Stimulated activated CD8-positive, alpha-beta memory T cell treated with anti-CD3 and anti-CD28 coated beads, Interleukin-12 subunit alpha, Interleukin-12 subunit beta, amount 100 ng/mL, for 24 hours (primary cell): Measurements from ENCODE around the gene ORM1.

Source experiments
- DNase-seq: peaks from one replicate; pipeline ENCODE4 v3.0.0-alpha.2; 2020; ENCODE audit errors: extremely low read depth

ORM1 gene

DNA sequence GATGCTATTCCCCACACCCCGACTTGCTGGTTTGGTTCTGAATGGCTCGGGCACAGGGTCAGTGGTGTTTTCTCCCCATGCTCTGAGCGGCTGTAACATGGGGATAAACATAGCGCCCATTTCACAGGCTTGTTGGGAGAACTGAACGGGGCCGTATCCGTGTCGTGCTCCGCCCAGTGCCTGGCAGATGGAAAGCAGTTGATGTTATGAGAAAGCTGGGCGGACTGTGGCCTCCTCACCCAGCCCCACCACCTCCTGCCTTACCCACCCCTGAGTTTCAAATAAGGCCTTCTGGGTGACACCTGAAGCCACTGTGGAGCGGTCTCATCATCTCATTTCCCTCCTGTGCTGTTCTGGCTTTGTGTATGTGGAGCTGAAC lies 21.3 kb downstream of the ORM1 start:
- DNase-seq = no peak

DNA sequence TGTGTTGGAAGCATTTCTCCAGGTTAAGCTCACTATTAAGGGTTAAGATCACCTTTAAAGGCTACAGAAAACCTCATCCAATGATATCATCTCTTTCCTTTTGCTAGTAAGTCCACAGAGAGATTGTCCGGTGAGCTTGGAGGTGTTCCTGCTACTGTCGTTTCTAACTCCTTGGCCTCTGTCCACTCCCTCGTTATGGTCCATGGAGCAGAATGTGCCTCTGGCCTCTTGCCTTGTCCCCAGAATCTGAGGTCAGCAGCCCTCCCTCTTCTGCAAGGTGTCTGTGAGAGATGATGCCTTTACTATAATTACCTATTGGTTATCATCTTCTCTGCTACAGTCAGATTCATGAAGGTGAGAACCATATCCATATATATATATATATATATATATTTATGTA lies 21.8 kb downstream of the ORM1 start:
- no peak for DNase-seq

DNA sequence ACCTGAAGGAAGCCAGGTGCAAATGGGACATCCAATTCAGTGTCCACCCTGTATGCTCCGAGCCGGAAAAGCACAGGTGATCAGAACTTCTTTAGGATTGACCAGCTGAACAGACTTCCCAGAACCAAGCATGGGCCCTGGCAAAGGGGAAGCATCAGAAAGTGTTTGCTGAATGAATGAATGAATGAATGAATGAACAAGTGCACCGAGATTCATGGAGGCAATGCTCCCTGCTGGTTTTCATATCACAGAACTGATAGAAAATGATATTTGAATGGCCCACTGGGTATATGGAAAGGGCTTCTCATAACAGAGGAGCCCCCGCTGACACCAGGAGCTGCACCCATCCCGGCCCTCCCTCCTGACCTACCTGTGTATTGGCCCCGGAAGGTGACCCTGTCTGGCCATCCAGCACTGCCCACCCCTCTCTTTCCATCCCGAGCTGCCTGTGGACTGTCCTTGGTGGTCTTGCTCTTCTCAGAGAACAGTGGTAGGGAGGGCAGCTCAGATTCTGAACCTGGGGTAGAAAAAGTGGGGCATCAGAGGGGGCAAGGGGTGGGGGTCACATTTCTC lies 22.7 kb downstream of the ORM1 start:
- no peak for DNase-seq

DNA sequence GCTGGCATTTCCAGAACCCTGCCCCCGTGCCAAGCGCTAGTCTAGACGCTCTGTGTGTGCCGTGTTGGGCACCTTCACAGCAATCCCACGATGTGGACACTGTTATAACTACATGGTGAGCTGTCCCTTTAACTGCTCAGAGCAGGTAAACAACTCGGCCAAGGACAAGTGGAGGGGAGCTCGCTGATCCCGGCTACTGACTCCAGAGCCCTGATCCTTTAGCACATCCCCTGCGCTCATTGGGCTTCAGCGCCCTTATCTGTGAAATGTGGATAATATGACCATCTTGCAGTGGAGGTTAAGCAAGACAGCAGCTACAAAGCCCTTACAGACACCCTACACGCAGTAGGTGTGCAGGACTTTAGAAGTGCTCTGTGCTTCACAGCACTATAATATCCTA lies 23.2 kb downstream of the ORM1 start:
- DNase-seq = no peak

DNA sequence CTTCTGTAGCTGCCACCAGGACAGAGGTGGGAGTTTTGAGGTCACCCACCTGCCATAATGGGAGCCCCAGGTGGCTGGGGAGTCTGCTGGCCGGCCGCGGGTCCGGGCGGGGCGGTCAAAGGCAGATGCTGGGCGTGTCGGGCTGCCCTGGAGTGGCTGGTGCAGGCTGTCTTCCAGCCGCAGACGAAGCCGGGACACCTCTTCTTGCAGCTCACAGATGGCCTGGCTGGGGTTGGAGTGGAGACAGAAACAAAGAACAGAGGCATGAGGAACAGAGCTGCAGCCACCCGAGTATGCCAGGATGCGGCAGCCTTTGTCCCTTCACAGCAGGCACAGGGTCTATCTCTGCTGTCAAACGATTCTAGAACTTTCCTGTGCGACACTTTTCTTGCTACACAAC lies 24.8 kb downstream of the ORM1 start:
- no peak for DNase-seq

DNA sequence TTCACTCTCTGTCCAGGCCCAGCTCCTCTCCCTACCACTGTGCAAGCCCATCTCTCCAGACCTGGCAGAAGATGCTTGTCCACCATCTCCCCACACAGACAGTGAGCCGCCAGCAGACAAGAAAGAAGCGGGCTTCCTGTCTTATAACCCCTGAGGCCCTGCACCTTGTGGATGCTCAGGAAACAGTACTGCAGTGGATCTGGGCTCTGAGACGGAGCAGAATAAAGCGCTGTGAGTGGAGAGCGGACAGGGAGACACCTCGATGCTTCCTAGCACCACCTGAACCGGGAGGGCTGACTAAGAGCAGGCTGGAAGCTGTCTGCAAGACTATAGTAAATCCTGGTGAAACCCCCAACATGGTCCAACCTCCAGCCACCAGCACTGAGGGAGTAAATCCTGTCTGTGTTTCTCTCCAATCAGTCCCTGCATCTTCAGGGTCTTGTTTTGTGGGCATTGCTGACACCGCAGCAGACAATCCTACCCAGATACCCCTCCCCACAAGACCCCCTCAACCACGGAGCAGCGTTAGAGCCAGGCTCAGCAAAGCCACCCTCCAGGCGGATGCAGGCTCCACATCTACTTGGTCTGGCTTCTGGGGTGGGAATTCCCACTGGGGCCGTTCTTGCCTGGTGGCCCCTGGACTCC lies 25.5 kb downstream of the ORM1 start:
- DNase-seq = no peak

DNA sequence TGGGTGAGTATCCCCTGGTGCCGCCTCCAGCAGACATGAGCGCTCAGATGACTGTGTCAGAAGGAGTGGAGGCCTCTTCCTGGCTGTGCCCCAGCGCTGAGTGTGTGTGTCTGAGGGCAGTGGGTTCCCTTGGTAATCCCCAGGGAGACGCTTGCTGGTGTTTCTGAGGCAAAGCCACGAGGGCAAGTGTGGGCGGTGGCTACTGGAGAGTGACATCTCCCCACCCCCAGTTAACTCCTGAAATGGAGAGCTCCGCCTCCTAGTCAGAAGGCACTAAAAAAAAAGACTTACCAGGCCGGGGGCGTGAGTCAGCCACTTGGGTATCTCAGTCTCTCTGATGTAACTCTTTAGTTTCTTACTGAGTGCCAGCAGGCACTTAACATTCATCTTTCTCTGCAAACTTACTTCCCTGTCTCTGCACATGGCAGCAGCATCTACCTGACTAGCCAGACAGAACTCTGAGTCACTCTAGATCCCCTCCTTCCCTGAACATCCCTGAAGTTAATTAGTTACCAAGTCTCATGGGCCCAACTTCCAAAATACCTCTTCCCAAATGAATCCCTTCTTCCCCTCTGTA lies 26.1 kb downstream of the ORM1 start:
- DNase-seq = peak; percentile 81

DNA sequence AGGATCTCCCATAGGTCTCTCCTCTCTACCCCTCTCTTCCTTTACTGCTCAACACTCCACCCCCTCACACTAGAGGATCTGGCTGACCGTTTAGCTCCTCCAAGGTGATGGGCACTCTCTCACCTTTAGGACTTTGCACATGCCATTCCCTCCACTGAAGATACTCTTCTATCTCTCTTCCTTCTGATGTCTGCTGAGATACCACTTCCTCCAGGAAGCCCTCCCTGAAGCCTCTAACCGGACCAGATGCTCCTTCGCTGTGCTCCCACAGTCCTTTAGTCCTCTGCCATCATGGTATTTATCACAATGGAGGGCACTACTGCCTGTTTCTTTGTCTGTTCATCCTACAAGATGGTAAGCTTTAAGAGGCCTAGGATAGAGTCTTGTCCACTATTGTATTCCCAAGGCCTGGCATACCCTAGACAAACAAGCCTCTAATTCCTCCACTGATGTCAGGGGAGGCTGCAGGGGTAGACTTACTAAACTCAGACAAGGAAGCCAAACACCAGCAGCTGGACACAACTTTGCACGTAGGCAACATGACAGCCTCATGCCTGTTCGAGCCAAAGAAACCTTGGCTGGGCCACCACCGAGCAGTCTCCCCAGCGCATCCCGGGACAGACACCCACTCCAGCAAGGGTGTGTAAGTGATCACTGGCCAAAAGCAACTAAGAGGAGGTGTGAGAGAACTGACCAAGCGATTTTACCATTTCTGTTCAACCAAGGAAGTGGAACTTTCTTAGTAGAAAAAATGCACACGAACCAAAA lies 27.0 kb downstream of the ORM1 start:
- DNase-seq = no peak

DNA sequence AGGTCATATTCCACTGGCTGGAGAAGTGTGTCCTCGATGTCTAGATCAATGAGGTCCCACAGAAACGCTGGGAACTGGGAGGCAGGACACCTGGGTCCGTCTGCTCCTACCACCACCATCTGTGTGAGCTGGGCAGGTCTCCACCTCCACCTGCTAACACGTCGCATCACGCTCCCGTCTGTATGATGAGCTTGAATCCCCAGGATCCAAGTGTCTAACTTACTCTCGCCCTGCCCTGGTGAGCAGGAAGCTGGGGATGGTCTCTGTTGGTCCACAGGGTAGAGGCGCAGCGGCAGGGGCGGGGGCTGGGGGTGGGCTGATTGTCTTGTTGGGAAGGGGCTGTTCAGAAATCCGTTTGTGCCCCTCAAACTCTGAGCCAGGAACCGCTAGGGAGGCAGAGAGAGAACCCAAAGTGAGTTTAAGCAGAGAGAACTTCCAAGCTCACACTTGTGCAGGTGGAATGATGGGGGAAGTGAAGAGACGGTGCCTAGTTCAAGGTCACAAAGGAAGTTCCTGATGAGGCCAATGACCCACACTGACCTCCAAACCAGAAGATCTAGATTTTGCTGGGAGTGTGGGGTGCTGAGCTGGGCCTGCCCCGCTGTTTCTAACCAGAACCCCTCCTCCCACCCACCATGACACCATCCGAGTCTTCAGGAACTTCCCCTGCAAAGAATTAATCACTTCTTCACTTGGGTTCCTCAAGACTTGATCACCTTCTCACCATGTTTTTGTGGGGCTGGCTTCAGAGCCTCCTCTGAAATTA lies 27.9 kb downstream of the ORM1 start:
- DNase-seq = no peak

DNA sequence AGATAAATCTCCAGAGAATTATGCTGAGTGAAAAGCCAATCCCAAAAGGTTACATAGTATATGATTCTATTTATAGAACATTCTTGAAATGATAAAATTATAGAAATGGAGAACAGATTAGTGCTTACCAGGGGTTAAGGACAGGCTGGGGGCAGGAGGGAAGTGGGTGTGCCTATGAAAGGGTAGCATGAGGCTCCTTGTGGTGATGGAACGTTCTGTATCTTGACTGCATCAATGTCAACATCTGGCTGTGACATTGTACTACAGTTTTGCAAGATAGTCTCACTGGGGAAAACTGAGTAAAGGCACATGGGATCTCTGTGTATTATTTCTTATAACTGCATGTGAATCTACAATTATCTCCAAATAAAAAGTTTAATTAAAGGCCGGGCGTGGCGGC lies 29.0 kb downstream of the ORM1 start:
- no peak for DNase-seq

DNA sequence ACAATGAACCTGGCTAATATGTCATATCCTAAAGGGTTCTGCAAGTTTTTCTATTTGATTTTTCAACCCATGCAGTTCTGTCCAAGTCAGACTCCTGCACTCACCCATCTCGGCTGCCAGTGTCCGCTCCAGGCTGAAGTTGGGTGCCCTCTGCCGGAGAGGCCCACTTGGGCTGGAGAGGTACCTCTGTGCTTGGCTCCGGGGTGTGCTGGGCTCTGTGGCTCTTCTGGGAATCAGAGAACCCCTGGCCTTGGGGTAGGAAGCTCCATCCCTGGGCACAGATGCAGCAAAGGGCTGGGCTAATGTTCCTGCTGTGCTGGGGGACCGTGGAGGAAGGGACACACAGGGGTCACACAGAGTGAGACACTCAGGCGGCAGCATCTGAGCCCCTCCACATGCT lies 32.9 kb downstream of the ORM1 start:
- no peak for DNase-seq

DNA sequence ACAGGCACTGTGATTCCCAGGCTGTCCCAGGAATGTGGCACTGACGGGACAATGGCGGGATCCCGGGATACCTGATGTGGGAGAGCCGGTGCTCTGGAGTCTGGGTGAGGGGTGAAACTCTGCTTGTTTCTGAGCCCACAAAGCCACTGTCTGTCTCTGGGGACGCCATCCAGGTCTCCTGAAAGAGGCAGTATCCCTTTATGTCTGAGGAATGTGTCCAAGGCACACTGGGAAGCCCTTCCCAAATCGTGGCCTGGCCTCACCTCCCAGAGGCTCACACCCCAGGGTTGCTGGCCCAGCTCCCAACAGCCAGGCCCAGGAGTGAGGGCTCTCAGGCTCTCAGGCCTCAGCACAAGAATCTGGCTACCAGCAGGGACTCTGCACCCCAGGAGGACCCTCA lies 33.9 kb downstream of the ORM1 start:
- DNase-seq = no peak

DNA sequence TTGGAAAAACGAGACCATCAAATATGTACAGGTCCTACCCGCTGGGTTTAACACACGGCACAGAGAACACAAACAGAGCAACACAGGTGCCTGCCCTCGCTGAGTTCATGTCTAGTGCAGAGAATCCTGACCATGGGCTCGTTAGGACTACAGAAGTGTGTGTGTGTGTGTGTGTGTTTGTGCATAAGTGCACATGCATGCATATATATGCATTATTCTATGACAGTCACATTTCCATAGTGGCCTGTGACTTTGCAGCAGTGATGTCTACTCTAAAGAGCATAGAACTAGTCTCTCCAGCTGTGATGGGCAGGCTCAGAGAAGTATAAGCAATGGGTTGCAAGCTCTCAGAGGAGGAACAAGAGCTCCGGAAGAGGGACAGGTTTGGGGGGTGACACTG lies 34.5 kb downstream of the ORM1 start:
- no peak for DNase-seq

DNA sequence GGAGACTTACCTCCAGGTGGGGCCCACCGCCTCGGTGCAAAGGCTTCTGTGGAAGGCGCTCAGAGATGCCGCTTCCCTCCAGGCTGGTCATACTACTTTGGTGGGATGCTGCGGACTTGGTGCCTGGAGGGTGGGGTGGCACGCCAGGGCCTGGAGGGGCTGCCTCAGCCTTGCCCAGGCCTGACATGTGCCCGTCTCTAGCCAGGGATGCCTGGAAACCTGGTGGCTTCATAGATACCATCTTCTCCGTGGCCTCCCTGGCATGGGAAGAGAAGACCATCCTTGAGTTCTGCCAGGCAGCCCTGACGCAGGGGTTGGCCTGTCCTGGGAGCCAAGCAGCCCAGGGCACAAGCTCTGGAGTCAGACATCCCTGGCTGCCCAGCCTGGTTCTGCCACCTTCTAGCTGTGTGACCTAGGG lies 35.0 kb downstream of the ORM1 start:
- DNase-seq = no peak

DNA sequence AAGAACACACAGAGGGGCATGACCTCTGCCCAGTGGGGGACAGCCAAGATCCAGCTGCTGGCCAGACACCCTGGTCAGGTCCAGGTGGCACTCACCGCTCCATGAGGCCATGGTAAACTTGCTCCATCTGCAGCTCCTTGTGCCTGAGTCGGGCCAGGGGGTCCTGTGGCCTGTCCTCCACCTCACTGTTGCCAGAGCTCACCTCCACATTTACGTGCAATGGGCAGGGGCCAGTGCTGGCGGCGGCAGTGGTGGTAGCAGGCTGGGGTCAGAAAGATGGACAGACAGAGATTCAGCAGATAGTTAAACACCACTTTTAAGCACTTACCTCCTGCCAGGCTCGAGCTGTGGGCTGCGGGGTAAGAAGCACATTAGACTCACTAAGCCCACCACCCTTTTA lies 36.9 kb downstream of the ORM1 start:
- DNase-seq = no peak

DNA sequence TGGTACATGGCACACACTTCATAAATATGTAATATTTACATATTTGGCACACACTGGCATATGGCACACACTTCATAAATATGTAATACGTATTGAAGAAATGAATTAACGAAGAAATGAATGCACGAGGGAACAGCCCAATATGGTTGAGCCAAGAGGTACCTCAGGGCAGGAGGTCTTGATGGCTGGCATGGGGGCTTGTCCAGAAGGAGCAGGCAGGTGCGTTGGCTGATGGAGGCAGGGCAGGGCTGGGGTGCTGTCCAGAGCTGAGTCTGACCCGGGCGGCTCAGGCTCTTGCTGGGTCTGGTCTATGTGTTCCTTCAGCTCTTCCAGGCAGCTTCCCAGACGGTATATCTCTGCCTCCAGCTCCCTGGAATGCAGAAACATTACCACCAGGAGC lies 38.6 kb downstream of the ORM1 start:
- no peak for DNase-seq

DNA sequence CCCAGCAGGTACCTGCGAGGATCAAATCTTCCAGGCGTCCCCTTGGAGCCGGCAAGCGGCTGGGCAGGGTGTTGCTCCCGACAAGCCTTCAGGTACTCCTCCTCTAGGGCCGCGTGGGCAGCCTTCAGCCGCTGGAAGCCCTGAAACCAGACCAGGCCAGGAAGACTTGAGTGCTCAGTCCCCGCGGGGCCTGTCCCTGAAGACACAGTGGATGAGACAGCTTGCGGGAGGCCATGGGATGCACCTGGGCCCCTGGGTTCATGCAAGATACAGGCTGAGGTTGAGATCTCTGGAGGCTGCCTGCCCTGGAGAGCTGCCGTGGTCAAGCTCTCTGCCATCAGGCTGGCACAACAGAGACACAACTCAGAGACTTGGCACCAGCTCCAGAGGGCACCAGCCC lies 39.5 kb downstream of the ORM1 start:
- DNase-seq = no peak

DNA sequence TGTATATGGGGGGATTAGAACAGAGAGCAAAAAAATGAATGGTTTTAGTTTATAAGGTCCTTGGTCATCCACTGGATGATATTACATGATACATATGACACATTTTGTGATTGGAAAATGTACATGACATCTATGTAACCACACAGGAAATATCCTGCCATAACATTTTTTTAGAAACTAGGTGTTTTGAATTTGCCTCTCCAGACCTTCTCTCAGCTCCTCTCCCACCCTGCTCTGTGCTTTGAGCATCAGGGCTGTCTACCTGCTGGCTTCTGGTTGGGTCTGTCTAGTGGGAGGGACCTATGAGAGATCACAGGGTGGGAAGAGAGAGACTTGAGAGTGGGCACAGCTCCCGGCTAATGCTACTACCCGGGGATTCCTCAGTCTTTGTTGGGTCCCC lies 40.5 kb downstream of the ORM1 start:
- no peak for DNase-seq

DNA sequence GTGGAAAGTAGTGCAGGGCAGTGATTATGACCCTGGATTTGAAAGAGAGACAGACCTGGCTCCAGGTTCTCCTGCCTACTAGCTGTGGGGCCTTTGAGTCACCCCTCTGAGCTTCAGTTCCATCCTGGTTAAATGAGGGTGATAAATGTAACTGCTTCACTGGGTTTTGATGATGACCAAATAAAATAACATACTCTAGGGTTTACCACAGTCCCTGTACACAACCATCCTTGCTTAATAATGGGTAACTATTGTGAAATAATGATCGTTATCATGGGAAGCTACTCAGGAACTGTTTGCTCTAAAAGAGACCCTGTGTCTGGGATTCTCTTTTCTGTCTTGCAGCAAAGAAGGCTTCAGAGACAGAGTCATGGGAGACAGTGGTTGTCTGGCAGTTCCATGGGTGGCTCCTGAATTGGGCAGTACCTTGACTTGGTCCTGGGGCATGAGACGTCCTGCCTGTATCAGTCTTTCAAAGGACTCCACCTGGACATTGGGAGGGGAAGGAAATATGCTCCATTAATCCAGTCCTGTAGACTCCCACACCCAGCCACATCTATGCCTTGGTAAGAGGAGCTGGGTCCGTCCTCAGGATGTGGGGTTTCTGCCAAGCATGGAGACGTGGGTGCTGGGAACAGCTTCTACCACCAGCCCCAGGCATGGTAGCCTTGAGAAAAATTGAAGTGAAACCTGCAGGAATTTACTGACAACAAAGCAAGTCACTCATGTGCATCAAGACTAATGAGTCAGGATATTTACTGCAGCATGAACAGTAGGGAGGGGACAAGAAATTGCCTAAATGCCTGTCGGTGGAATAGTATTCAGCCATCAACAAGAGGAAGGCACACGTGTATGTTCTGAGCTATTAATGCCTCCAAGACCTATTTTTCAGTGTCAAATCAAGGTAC lies 41.5 kb downstream of the ORM1 start:
- no peak for DNase-seq

DNA sequence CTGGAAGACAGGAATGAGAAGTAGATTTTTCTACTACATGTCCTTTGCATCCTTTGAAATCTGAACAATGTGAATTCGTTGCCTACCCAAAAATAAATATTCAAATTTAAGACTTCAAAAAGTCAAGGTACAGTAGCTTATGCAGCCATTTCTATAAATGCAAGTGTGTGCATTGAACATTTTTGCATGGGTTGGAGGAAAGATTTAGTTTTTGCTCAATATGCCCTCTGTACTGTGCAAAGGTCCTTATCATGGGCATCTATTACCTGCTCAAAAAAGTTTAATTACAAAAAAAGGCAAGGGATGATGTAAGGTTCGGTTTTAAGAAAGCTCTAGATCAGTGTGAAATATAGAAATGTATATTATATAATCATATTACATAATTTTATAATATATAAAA lies 42.3 kb downstream of the ORM1 start:
- no peak for DNase-seq
